ENCODE data around the gene BMPR2.

BMPR2 gene

DNA sequence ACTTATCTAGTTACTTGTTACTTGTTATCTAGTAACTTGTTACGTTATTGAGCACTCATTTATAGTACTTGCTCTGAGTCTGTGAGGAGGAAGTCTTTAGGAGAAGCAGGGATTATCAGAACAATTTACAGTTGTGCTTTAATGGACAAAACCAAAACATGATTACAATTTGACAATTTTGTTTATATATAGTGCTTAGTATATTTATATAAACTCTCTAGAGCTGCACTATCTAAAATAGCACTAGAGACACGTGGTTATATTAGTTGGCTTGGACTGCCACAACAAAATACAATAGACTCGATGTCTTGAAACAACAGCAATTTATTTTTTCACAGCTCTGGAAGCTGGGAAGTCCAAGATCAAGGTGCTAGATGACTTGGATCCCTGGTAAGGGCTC lies 78.4 kb downstream of the BMPR2 start:
- Histone ChIP-seq H3K4me1 (ENCODE audit: control insufficient read depth, low read depth, low read length) (no peaks in the 10 kb centered on the region), H3K4me3 (ENCODE audit: low read length) (no peak overlapping the region), H3K4ac (ENCODE audit: low read depth, low read length) (no peak overlapping the region), H4K8ac (ENCODE audit: low read depth, low read length) (no peak overlapping the region), H3K36me3 (ENCODE audit: control insufficient read depth, insufficient read depth, low read length) (no peaks in the 10 kb centered on the region), H3K23ac (ENCODE audit: low read length) (no peak overlapping the region), H4K5ac (ENCODE audit: low read length) (no peak overlapping the region), H3K18ac (ENCODE audit: low read length) (no peak overlapping the region), H3K79me1 (ENCODE audit: low read length) (peaks cover under 1% of the 10 kb centered on the region), H2BK120ac (ENCODE audit: low read depth, low read length) (no peak overlapping the region), H3K9ac (ENCODE audit: low read length) (no peak overlapping the region), H2BK15ac (replicated peaks; ENCODE audit: low read depth) (no peak overlapping the region), H3K27me3 (ENCODE audit: insufficient read depth, low read length, poor library complexity) (no peaks in the 10 kb centered on the region), H3K27ac (ENCODE audit: low read depth, low read length) (no peak overlapping the region), H2BK5ac (ENCODE audit: low read length) (no peak overlapping the region), H2AK5ac (ENCODE audit: low read length) (no peak overlapping the region), H3K56ac (ENCODE audit: low read length) (no peak overlapping the region), H3K79me2 (ENCODE audit: control insufficient read depth, insufficient read depth, low read length) (peaks cover 28% of the 10 kb centered on the region), H3K4me2 (ENCODE audit: low read length) (no peak overlapping the region)
- DNase-seq: no peak
- WGBS (ENCODE audit: extremely low coverage, insufficient coverage, low lambda C conversion rate): no CpG with 5 or more reads among the region's 3 CpGs

DNA sequence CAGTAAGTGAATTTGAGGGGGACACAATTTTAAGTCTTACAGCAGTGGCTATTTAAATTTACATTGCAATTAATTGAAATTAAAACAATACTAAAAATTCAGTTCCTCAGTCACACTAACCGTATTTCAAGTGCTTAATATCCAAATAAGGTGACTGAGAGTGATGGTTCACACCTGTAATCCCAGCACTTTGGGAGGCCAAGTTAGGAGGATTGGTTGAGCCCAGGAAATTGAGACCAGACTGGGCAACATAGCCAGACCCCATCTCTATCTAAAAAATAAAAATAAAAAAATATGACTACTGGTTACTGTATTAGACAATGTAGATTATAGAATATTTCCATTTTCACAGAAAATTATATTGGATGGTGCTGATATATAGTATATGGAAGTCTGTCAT lies 79.0 kb downstream of the BMPR2 start:
- peaks cover 26% of the 10 kb centered on the region for H3K79me2 ChIP-seq (ENCODE audit: control insufficient read depth, insufficient read depth, low read length)
- H3K56ac ChIP-seq (ENCODE audit: low read length): no peak overlapping the region
- H2AK5ac ChIP-seq (ENCODE audit: low read length): no peak overlapping the region
- no peak overlapping the region for H3K4me3 ChIP-seq (ENCODE audit: low read length)
- H3K9ac ChIP-seq (ENCODE audit: low read length): no peak overlapping the region
- no peak overlapping the region for H2BK15ac ChIP-seq (replicated peaks; ENCODE audit: low read depth)
- no peak overlapping the region for H4K8ac ChIP-seq (ENCODE audit: low read depth, low read length)
- H3K36me3 ChIP-seq (ENCODE audit: control insufficient read depth, insufficient read depth, low read length): no peaks in the 10 kb centered on the region
- no peak overlapping the region for H3K18ac ChIP-seq (ENCODE audit: low read length)
- H3K79me1 ChIP-seq (ENCODE audit: low read length): peaks cover 2% of the 10 kb centered on the region
- H3K27me3 ChIP-seq (ENCODE audit: insufficient read depth, low read length, poor library complexity): no peaks in the 10 kb centered on the region
- no peak overlapping the region for H2BK5ac ChIP-seq (ENCODE audit: low read length)
- H3K4me1 ChIP-seq (ENCODE audit: control insufficient read depth, low read depth, low read length): no peaks in the 10 kb centered on the region
- no peak overlapping the region for H2BK120ac ChIP-seq (ENCODE audit: low read depth, low read length)
- H3K4me2 ChIP-seq (ENCODE audit: low read length): no peak overlapping the region
- H3K4ac ChIP-seq (ENCODE audit: low read depth, low read length): no peak overlapping the region
- DNase-seq: no peak
- H3K27ac ChIP-seq (ENCODE audit: low read depth, low read length): no peak overlapping the region
- no CpG with 5 or more reads among the region's 1 CpG for WGBS (ENCODE audit: extremely low coverage, insufficient coverage, low lambda C conversion rate)
- H4K5ac ChIP-seq (ENCODE audit: low read length): no peak overlapping the region
- no peak overlapping the region for H3K23ac ChIP-seq (ENCODE audit: low read length)

DNA sequence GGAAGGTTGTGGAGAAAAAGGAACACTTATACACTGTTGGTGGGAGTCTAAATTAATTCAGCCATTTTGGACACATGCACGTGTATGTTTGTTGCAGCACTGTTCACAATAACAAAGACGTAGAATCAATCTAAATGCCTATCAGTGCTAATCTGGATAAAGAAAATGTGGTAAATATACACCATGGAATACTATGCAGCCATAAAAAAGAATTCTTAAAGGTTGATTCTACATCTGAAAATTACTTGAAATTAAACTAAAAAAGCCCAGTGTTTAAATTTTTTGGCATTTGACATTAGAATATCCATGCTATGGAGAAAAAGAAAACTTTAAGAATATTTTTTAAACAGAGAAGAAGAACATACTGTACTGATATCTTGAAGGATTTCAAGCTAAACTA lies 84.0 kb downstream of the BMPR2 start:
- H3K4me3 ChIP-seq (ENCODE audit: low read length): no peak overlapping the region
- WGBS (ENCODE audit: extremely low coverage, insufficient coverage, low lambda C conversion rate): no CpG with 5 or more reads among the region's 2 CpGs

GRCh38 chr2:202479090-202479489 lies 103.0 kb downstream of the BMPR2 start:
- H3K9ac ChIP-seq (ENCODE audit: low read length): no peak overlapping the region
- H3K27me3 ChIP-seq (ENCODE audit: insufficient read depth, low read length, poor library complexity): no peaks in the 10 kb centered on the region
- no CpG with 5 or more reads among the region's 1 CpG for WGBS (ENCODE audit: extremely low coverage, insufficient coverage, low lambda C conversion rate)
- H3K4me1 ChIP-seq (ENCODE audit: control insufficient read depth, low read depth, low read length): no peaks in the 10 kb centered on the region
- H3K56ac ChIP-seq (ENCODE audit: low read length): no peak overlapping the region
- H2BK15ac ChIP-seq (replicated peaks; ENCODE audit: low read depth): no peak overlapping the region
- no peak overlapping the region for H3K23ac ChIP-seq (ENCODE audit: low read length)
- no peak overlapping the region for H3K4ac ChIP-seq (ENCODE audit: low read depth, low read length)
- no peak overlapping the region for H2AK5ac ChIP-seq (ENCODE audit: low read length)
- no peaks in the 10 kb centered on the region for H3K79me1 ChIP-seq (ENCODE audit: low read length)
- DNase-seq: no peak
- H4K5ac ChIP-seq (ENCODE audit: low read length): no peak overlapping the region
- H3K18ac ChIP-seq (ENCODE audit: low read length): no peak overlapping the region
- H4K8ac ChIP-seq (ENCODE audit: low read depth, low read length): no peak overlapping the region
- no peak overlapping the region for H3K27ac ChIP-seq (ENCODE audit: low read depth, low read length)
- H3K36me3 ChIP-seq (ENCODE audit: control insufficient read depth, insufficient read depth, low read length): no peaks in the 10 kb centered on the region
- no peak overlapping the region for H2BK120ac ChIP-seq (ENCODE audit: low read depth, low read length)
- no peak overlapping the region for H3K4me3 ChIP-seq (ENCODE audit: low read length)
- H2BK5ac ChIP-seq (ENCODE audit: low read length): no peak overlapping the region
- peaks cover 4% of the 10 kb centered on the region for H3K79me2 ChIP-seq (ENCODE audit: control insufficient read depth, insufficient read depth, low read length)
- H3K4me2 ChIP-seq (ENCODE audit: low read length): no peak overlapping the region

More for the DNA sequence above, 84.0 kb downstream of the BMPR2 start:
- Histone ChIP-seq H3K79me2 (ENCODE audit: control insufficient read depth, insufficient read depth, low read length) (peaks cover 16% of the 10 kb centered on the region), H3K27ac (ENCODE audit: low read depth, low read length) (no peak overlapping the region), H3K56ac (ENCODE audit: low read length) (no peak overlapping the region), H2BK5ac (ENCODE audit: low read length) (no peak overlapping the region), H3K9ac (ENCODE audit: low read length) (no peak overlapping the region), H3K4me2 (ENCODE audit: low read length) (no peak overlapping the region), H3K79me1 (ENCODE audit: low read length) (peaks cover 2% of the 10 kb centered on the region), H3K18ac (ENCODE audit: low read length) (no peak overlapping the region), H3K27me3 (ENCODE audit: insufficient read depth, low read length, poor library complexity) (no peaks in the 10 kb centered on the region), H2BK15ac (replicated peaks; ENCODE audit: low read depth) (no peak overlapping the region), H3K4ac (ENCODE audit: low read depth, low read length) (no peak overlapping the region), H3K4me1 (ENCODE audit: control insufficient read depth, low read depth, low read length) (no peaks in the 10 kb centered on the region), H4K5ac (ENCODE audit: low read length) (no peak overlapping the region), H2BK120ac (ENCODE audit: low read depth, low read length) (no peak overlapping the region), H3K36me3 (ENCODE audit: control insufficient read depth, insufficient read depth, low read length) (no peaks in the 10 kb centered on the region), H3K23ac (ENCODE audit: low read length) (no peak overlapping the region), H4K8ac (ENCODE audit: low read depth, low read length) (no peak overlapping the region), H2AK5ac (ENCODE audit: low read length) (no peak overlapping the region)
- no peak for DNase-seq

DNA sequence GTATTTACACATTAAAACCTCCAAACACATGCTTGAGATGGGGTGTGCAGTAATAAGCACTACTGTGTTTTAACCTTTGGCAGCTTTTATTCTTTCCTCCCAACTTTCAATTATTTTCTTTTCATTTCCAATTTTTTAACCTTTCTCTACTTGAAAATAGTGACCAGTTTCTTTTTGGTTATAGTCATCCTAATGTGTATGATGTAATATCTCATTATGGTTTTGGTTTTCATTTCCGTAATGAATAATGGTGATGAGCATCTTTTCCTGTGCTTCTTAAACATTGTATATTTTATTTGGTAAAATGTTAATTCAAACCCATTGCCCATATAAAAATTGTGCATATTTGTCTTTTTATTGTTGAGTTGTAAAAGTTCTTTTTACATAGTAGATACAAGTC lies 103.5 kb downstream of the BMPR2 start:
- H3K23ac ChIP-seq (ENCODE audit: low read length): no peak overlapping the region
- H3K27ac ChIP-seq (ENCODE audit: low read depth, low read length): no peak overlapping the region
- no peak overlapping the region for H2BK15ac ChIP-seq (replicated peaks; ENCODE audit: low read depth)
- no peak overlapping the region for H2BK120ac ChIP-seq (ENCODE audit: low read depth, low read length)
- DNase-seq: no peak
- no peaks in the 10 kb centered on the region for H3K79me1 ChIP-seq (ENCODE audit: low read length)
- H3K4ac ChIP-seq (ENCODE audit: low read depth, low read length): no peak overlapping the region
- no peak overlapping the region for H3K56ac ChIP-seq (ENCODE audit: low read length)
- H2BK5ac ChIP-seq (ENCODE audit: low read length): no peak overlapping the region
- no peak overlapping the region for H3K18ac ChIP-seq (ENCODE audit: low read length)
- no peak overlapping the region for H3K9ac ChIP-seq (ENCODE audit: low read length)
- H3K4me2 ChIP-seq (ENCODE audit: low read length): no peak overlapping the region
- H3K27me3 ChIP-seq (ENCODE audit: insufficient read depth, low read length, poor library complexity): no peaks in the 10 kb centered on the region
- no peak overlapping the region for H3K4me3 ChIP-seq (ENCODE audit: low read length)
- H3K79me2 ChIP-seq (ENCODE audit: control insufficient read depth, insufficient read depth, low read length): peaks cover 4% of the 10 kb centered on the region
- no CpG with 5 or more reads among the region's 1 CpG for WGBS (ENCODE audit: extremely low coverage, insufficient coverage, low lambda C conversion rate)
- no peaks in the 10 kb centered on the region for H3K36me3 ChIP-seq (ENCODE audit: control insufficient read depth, insufficient read depth, low read length)
- H4K5ac ChIP-seq (ENCODE audit: low read length): no peak overlapping the region
- H3K4me1 ChIP-seq (ENCODE audit: control insufficient read depth, low read depth, low read length): no peaks in the 10 kb centered on the region
- H2AK5ac ChIP-seq (ENCODE audit: low read length): no peak overlapping the region
- no peak overlapping the region for H4K8ac ChIP-seq (ENCODE audit: low read depth, low read length)

GRCh38 chr2:202486351-202486750 lies 110.2 kb downstream of the BMPR2 start:
- no peaks in the 10 kb centered on the region for H3K4me1 ChIP-seq (ENCODE audit: control insufficient read depth, low read depth, low read length)
- no peak overlapping the region for H3K4ac ChIP-seq (ENCODE audit: low read depth, low read length)
- H3K27me3 ChIP-seq (ENCODE audit: insufficient read depth, low read length, poor library complexity): no peaks in the 10 kb centered on the region
- H3K79me1 ChIP-seq (ENCODE audit: low read length): peaks cover 6% of the 10 kb centered on the region
- H2AK5ac ChIP-seq (ENCODE audit: low read length): no peak overlapping the region
- no peak overlapping the region for H3K27ac ChIP-seq (ENCODE audit: low read depth, low read length)
- H3K56ac ChIP-seq (ENCODE audit: low read length): no peak overlapping the region
- H4K5ac ChIP-seq (ENCODE audit: low read length): no peak overlapping the region
- H3K9ac ChIP-seq (ENCODE audit: low read length): no peak overlapping the region
- no peak overlapping the region for H4K8ac ChIP-seq (ENCODE audit: low read depth, low read length)
- H3K18ac ChIP-seq (ENCODE audit: low read length): no peak overlapping the region
- no peak overlapping the region for H3K4me2 ChIP-seq (ENCODE audit: low read length)
- H3K4me3 ChIP-seq (ENCODE audit: low read length): no peak overlapping the region
- no peaks in the 10 kb centered on the region for H3K36me3 ChIP-seq (ENCODE audit: control insufficient read depth, insufficient read depth, low read length)
- no peak overlapping the region for H2BK5ac ChIP-seq (ENCODE audit: low read length)
- H2BK120ac ChIP-seq (ENCODE audit: low read depth, low read length): no peak overlapping the region
- H3K79me2 ChIP-seq (ENCODE audit: control insufficient read depth, insufficient read depth, low read length): peaks cover 5% of the 10 kb centered on the region
- H2BK15ac ChIP-seq (replicated peaks; ENCODE audit: low read depth): no peak overlapping the region
- WGBS (ENCODE audit: extremely low coverage, insufficient coverage, low lambda C conversion rate): no CpG with 5 or more reads among the region's 8 CpGs
- H3K23ac ChIP-seq (ENCODE audit: low read length): no peak overlapping the region
- no peak for DNase-seq

Data from mesendoderm (in vitro differentiated cells).